Ascending aorta (tissue), 2 donors: ENCODE measurements around the gene MB. TPM values are rescaled to one million over a fixed set of nuclear protein-coding genes. Genes with fewer than 3 reads are reported as not detected.

ENCODE experiments used
- DNase-seq, 2 donors: peaks; one replicate each; pipeline ENCODE4 v3.0.0-alpha.2; 2019; ENCODE audit warnings: low spot score in 2 of 2
- H3K27ac ChIP-seq, 2 donors: fragments of 200-600 bp; sonication (generic); one replicate each; pipeline ENCODE4 v1.5.1; 2016 to 2017; ENCODE audit warnings: mild to moderate bottlenecking in 1 of 2
- H3K27me3 ChIP-seq: fragments of 200-600 bp; sonication (generic); one replicate; pipeline ENCODE4 v1.5.1; 2017
- H3K36me3 ChIP-seq, 2 donors: fragments of 200-600 bp; sonication (generic); one replicate each; pipeline ENCODE4 v1.5.1; 2016
- H3K4me1 ChIP-seq, 2 donors: fragments of 200-600 bp; sonication (generic); one replicate each; pipeline ENCODE4 v1.5.1; 2016 to 2017; ENCODE audit warnings: mild to moderate bottlenecking in 1 of 2
- H3K4me3 ChIP-seq, 2 donors: fragments of 200-600 bp; sonication (generic); one replicate each; pipeline ENCODE4 v1.5.1; 2016 to 2017; ENCODE audit warnings: mild to moderate bottlenecking in 1 of 2
- H3K9me3 ChIP-seq, 2 donors: fragments of 200-600 bp; sonication (generic); one replicate each; pipeline ENCODE4 v1.5.1; 2016
- CTCF ChIP-seq, 3 experiments: fragments of 200-600 bp in 2 of 3; fragments of 450-650 bp in 1 of 3; sonication (generic) in 2 of 3; IDR thresholded peaks; one replicate each; pipeline ENCODE4 v1.5.1; 2016 to 2019; ENCODE audit warnings: antibody characterized with exemption in 3 of 3, mild to moderate bottlenecking in 1 of 3, moderate library complexity in 1 of 3
- intact Hi-C: fragments of 100-400 bp; cut with DNase I; formaldehyde crosslinking; loops from one replicate; pipeline ENCODE4 v1.15.1; 2023
- total RNA-seq: library from RNA; depleted of rRNA; stranded (reverse); fragments of >200 nt; gene quantifications from one replicate; pipeline ENCODE4 v1.1.0, GENCODE V29; 2016

MB gene
- total RNA-seq, 1 donor from 2014 or later = not detected

- no peaks in the 10 kb centered on the region for H3K9me3 ChIP-seq
- TF ChIP-seq CTCF (IDR thresholded peaks at IDR 0.05) = no peak
- H3K27me3 ChIP-seq = no peaks in the 10 kb centered on the region
- H3K4me1 ChIP-seq = peaks cover 11 to 14% of the 10 kb centered on the region in 2 donors
- DNase-seq = peak in 1 of 2 donors; percentile 59
- intact Hi-C loops = no loop called here
- no peaks in the 10 kb centered on the region for H3K36me3 ChIP-seq
- no peak overlapping the region for H3K27ac ChIP-seq
- H3K4me3 ChIP-seq = no peak overlapping the region
Measured at GRCh38 chr22:35642305-35642741, 25.2 kb upstream of the MB start.

GRCh38 chr22:35641494-35642120 is 24.5 kb upstream of the MB start:
- intact Hi-C loops = no loop called here
- no peak overlapping the region for H3K27ac ChIP-seq
- H3K36me3 ChIP-seq = no peaks in the 10 kb centered on the region
- no peak for TF ChIP-seq CTCF (IDR thresholded peaks at IDR 0.05)
- peak in 1 of 2 donors; percentile 48 for DNase-seq
- H3K27me3 ChIP-seq = no peaks in the 10 kb centered on the region
- no peak overlapping the region for H3K4me3 ChIP-seq
- H3K4me1 ChIP-seq = peaks cover 10 to 11% of the 10 kb centered on the region in 2 donors
- no peaks in the 10 kb centered on the region for H3K9me3 ChIP-seq

GRCh38 chr22:35638410-35638809 is 21.3 kb upstream of the MB start:
- intact Hi-C loops = no loop called here
- Histone ChIP-seq H3K4me1 (peaks cover 10 to 11% of the 10 kb centered on the region in 2 donors), H3K4me3 (no peak overlapping the region), H3K27me3 (no peaks in the 10 kb centered on the region), H3K27ac (peak overlapping the region; percentile 77 to 89), H3K9me3 (no peaks in the 10 kb centered on the region), H3K36me3 (no peaks in the 10 kb centered on the region)
- TF ChIP-seq CTCF (IDR thresholded peaks at IDR 0.05) = no peak
- DNase-seq = peak in 1 of 2 donors; percentile 92

- H3K27me3 ChIP-seq = no peaks in the 10 kb centered on the region
- no peaks in the 10 kb centered on the region for H3K9me3 ChIP-seq
- no peak for DNase-seq
- no peaks in the 10 kb centered on the region for H3K36me3 ChIP-seq
- peak overlapping the region; percentile 77 to 89 for H3K27ac ChIP-seq
- no peak overlapping the region for H3K4me3 ChIP-seq
- TF ChIP-seq CTCF (IDR thresholded peaks at IDR 0.05) = no peak
- intact Hi-C loops = no loop called here
- peaks cover 10 to 11% of the 10 kb centered on the region in 2 donors for H3K4me1 ChIP-seq
Measured at GRCh38 chr22:35638001-35638400, 20.9 kb upstream of the MB start.

GRCh38 chr22:35637254-35637653 is 20.1 kb upstream of the MB start:
- H3K27ac ChIP-seq = peak overlapping the region; percentile 77 to 89
- DNase-seq = no peak
- intact Hi-C loops = no loop called here

More at GRCh38 chr22:35637254-35637653, 20.1 kb upstream of the MB start:
- no peak overlapping the region for H3K4me3 ChIP-seq
- TF ChIP-seq CTCF (IDR thresholded peaks at IDR 0.05) = no peak
- H3K36me3 ChIP-seq = no peaks in the 10 kb centered on the region
- no peaks in the 10 kb centered on the region for H3K27me3 ChIP-seq
- no peaks in the 10 kb centered on the region for H3K9me3 ChIP-seq
- peaks cover 10 to 11% of the 10 kb centered on the region in 2 donors for H3K4me1 ChIP-seq
